K562 (cell line): ENCODE data around the gene AGFG2. TPM values are rescaled to one million over a fixed set of nuclear protein-coding genes. Genes with fewer than 3 reads are reported as not detected.

Experiments used
- CBX2 ChIP-seq: fragments of 200-600 bp; sonication (generic); IDR thresholded peaks from one replicate; pipeline ENCODE4 v1.6.1; 2012; ENCODE audit warnings: mild to moderate bottlenecking, low read length, inconsistent platforms; ENCODE audit not compliant: insufficient read depth, poor library complexity, severe bottlenecking
- CBX3 ChIP-seq, 2 experiments: IDR thresholded peaks; 1 replicate in 1 of 2; 2 replicates in 1 of 2; pipeline ENCODE4 v1.6.1; 2012; ENCODE audit warnings: inconsistent platforms in 2 of 2, low read length in 2 of 2, borderline replicate concordance in 1 of 2, control low read depth in 1 of 2
- DMBX1 ChIP-seq: fragments of 250-450 bp; sonication (Bioruptor Pico); IDR thresholded peaks from 2 replicates; pipeline ENCODE4 v1.8.0; 2022; ENCODE audit warnings: inconsistent platforms, mild to moderate bottlenecking, moderate library complexity, borderline replicate concordance
- E2F3 ChIP-seq: fragments of 250-450 bp; sonication (Bioruptor Pico); IDR thresholded peaks from 2 replicates; pipeline ENCODE4 v1.4.0; 2020; ENCODE audit warnings: mild to moderate bottlenecking
- KHSRP ChIP-seq: fragments of 450-650 bp; IDR thresholded peaks from 2 replicates; pipeline ENCODE4 v1.6.1; 2017
- LEF1 ChIP-seq: fragments of 450-650 bp; IDR thresholded peaks from 2 replicates; pipeline ENCODE4 v1.6.1; 2016; ENCODE audit warnings: mild to moderate bottlenecking
- MECOM ChIP-seq: fragments of 250-450 bp; sonication (Bioruptor Pico); IDR thresholded peaks from 2 replicates; pipeline ENCODE4 v1.8.0; 2022; ENCODE audit warnings: inconsistent platforms
- NFATC3 ChIP-seq: fragments of 450-650 bp; IDR thresholded peaks from 2 replicates; pipeline ENCODE4 v1.6.1; 2017; ENCODE audit warnings: mild to moderate bottlenecking
- NRF1 ChIP-seq, 2 experiments: fragments of 450-650 bp; IDR thresholded peaks in 1 of 2; conservative IDR thresholded peaks in 1 of 2; 2 replicates each; pipeline ENCODE4 v1.6.1; 2014; ENCODE audit warnings: mild to moderate bottlenecking in 2 of 2
- POLR2AphosphoS5 ChIP-seq: IDR thresholded peaks from 2 replicates; pipeline ENCODE4 v1.6.1; 2011; ENCODE audit warnings: mild to moderate bottlenecking, low read depth, low read length, moderate library complexity; ENCODE audit not compliant: control insufficient read depth, insufficient read depth
- RUNX1 ChIP-seq: sonication (generic); IDR thresholded peaks from 2 replicates; pipeline ENCODE4 v1.6.1; 2016; ENCODE audit warnings: antibody characterized with exemption, low read depth
- SIX5 ChIP-seq, 2 experiments: IDR thresholded peaks; 2 replicates each; pipeline ENCODE4 v1.6.1; 2011; ENCODE audit warnings: low read length in 2 of 2, borderline replicate concordance in 1 of 2, low read depth in 1 of 2, mild to moderate bottlenecking in 1 of 2, moderate library complexity in 1 of 2; ENCODE audit not compliant: insufficient read depth in 1 of 2
- SP1 ChIP-seq: sonication (generic); formaldehyde crosslinking; IDR thresholded peaks from 2 replicates; pipeline ENCODE4 v1.8.1; 2022; ENCODE audit warnings: mild to moderate bottlenecking, missing genetic modification reagents
- STAG1 ChIP-seq: sonication (generic); formaldehyde crosslinking; IDR thresholded peaks from 2 replicates; pipeline ENCODE4 v1.5.0; 2020; ENCODE audit warnings: missing genetic modification reagents, borderline replicate concordance
- TCF15 ChIP-seq: fragments of 250-450 bp; sonication (Bioruptor Pico); IDR thresholded peaks from 2 replicates; pipeline ENCODE4 v1.8.0; 2022; ENCODE audit warnings: moderate library complexity, mild to moderate bottlenecking, inconsistent platforms
- ZBTB34 ChIP-seq: fragments of 250-450 bp; sonication (Bioruptor Pico); IDR thresholded peaks from 2 replicates; pipeline ENCODE4 v1.8.0; 2021; ENCODE audit warnings: mild to moderate bottlenecking, moderate library complexity
- ZBTB7A ChIP-seq: IDR thresholded peaks from 2 replicates; pipeline ENCODE4 v1.6.1; 2011; ENCODE audit warnings: low read depth, mild to moderate bottlenecking, low read length, moderate library complexity, borderline replicate concordance; ENCODE audit not compliant: control insufficient read depth
- ZNF217 ChIP-seq: sonication (generic); formaldehyde crosslinking; IDR thresholded peaks from 2 replicates; pipeline ENCODE4 v1.8.0; 2022; ENCODE audit warnings: mild to moderate bottlenecking, missing genetic modification reagents
- ZNF449 ChIP-seq: fragments of 250-450 bp; sonication (Bioruptor Pico); IDR thresholded peaks from 2 replicates; pipeline ENCODE4 v1.8.0; 2022; ENCODE audit warnings: moderate library complexity, mild to moderate bottlenecking, inconsistent platforms
- ZNF655 ChIP-seq: fragments of 250-450 bp; sonication (Bioruptor Pico); IDR thresholded peaks from 2 replicates; pipeline ENCODE4 v1.5.0; 2021
- ZNF699 ChIP-seq: fragments of 250-450 bp; sonication (Bioruptor Pico); IDR thresholded peaks from 2 replicates; pipeline ENCODE4 v1.8.0; 2021; ENCODE audit warnings: mild to moderate bottlenecking, moderate library complexity; ENCODE audit not compliant: insufficient replicate concordance
- ZNF766 ChIP-seq: fragments of 200-800 bp; sonication (Bioruptor generic); conservative IDR thresholded peaks from 2 replicates; pipeline ENCODE4 v1.6.1; 2016; ENCODE audit warnings: missing genetic modification characterization, missing compliant biosample characterization
- ZNF79 ChIP-seq: fragments of 250-450 bp; sonication (Bioruptor Pico); IDR thresholded peaks from 2 replicates; pipeline ENCODE4 v1.4.0; 2020; ENCODE audit warnings: low read depth, mild to moderate bottlenecking, moderate library complexity
- polyA plus RNA-seq, 8 experiments: library from polyadenylated mRNA; depleted of rRNA in 4 of 8; stranded (reverse) in 5 of 8; unstranded in 3 of 8; fragments of >200 nt; fragmentation: Nextera tagmentation in 2 of 8; fragmentation: Illumina TruSeq in 1 of 8; extraction: Ambion mirVana in 2 of 8; extraction: Trizol in 1 of 8; gene quantifications; 2 replicates each; pipeline versions ENCODE4 v1.2.1 to v1.2.3, GENCODE V29; 2011 to 2014; ENCODE audit warnings: inconsistent platforms in 1 of 8, missing spikeins in 1 of 8
- total RNA-seq, 7 experiments: library from RNA; depleted of rRNA in 6 of 7; stranded (reverse); fragments of >200 nt in 6 of 7; fragmentation: Illumina TruSeq in 2 of 7; extraction: Trizol in 2 of 7; gene quantifications; 2 replicates each; pipeline versions ENCODE4 v1.2.1 to v1.2.3, GENCODE V29; 2011 to 2021; ENCODE audit warnings: low replicate concordance in 1 of 7

Gene AGFG2
- total and polyA plus RNA-seq, 9 of the 15 experiments (the other 6 are each of a cell fraction or from before 2014, with no cell fraction given): 0.31 to 23.1 (median 6.5) TPM

GRCh38 chr7:100546926-100547800, 8.2 kb downstream of the AGFG2 start (continued):
- TF ChIP-seq ZNF449 (CRISPR knock-in tag) (no peak), NRF1 (conservative IDR thresholded peaks at IDR 0.05 in 1 of 2, IDR thresholded peaks at IDR 0.05 in 1 of 2) (peak in 1 of 2 experiments; percentile 5; a peak in 1 of 4 replicates), ZNF766 (CRISPR knock-in tag) (peak; percentile 0; the same call in 1 of the 2 replicates), NFATC3 (no peak), RUNX1 (no peak), POLR2AphosphoS5 (0 out of 2 replicates have a peak, but pooled peaks have one; percentile 16), E2F3 (no peak), CBX3 (IDR thresholded peaks at IDR 0.05; ENCODE audit: borderline replicate concordance in 1 of 2, low read length in 2 of 2) (no peak), STAG1 (CRISPR knock-in tag) (no peak), ZNF79 (CRISPR knock-in tag) (no peak), ZNF217 (CRISPR knock-in tag) (no peak), TCF15 (CRISPR knock-in tag) (no peak), KHSRP (no peak), ZNF699 (CRISPR knock-in tag) (no peak), CBX2 (no peak), ZBTB7A (peak; percentile 39; the same call in 1 of the 2 replicates), SIX5 (IDR thresholded peaks at IDR 0.05; ENCODE audit: borderline replicate concordance in 1 of 2, insufficient read depth in 1 of 2, low read depth in 1 of 2, low read length in 2 of 2) (no peak), ZNF655 (CRISPR knock-in tag) (no peak), LEF1 (0 out of 2 replicates have a peak, but pooled peaks have one; percentile 12), ZBTB34 (CRISPR knock-in tag) (no peak), DMBX1 (CRISPR knock-in tag) (no peak), MECOM (CRISPR knock-in tag) (no peak), SP1 (CRISPR knock-in tag) (0 out of 2 replicates have a peak, but pooled peaks have one; percentile 7)
